Suprapubic skin (tissue), 4 donors: Measurements from ENCODE around the gene MED27. TPM values are rescaled to one million over a fixed set of nuclear protein-coding genes. Genes with fewer than 3 reads are reported as not detected.

Experiments
- DNase-seq, 2 donors: peaks; one replicate each; pipeline ENCODE4 v3.0.0-alpha.2; 2019; ENCODE audit warnings: low spot score in 2 of 2
- H3K27ac ChIP-seq: fragments of 200-600 bp; sonication (generic); one replicate; pipeline ENCODE4 v1.5.1; 2019
- H3K27me3 ChIP-seq: fragments of 200-600 bp; sonication (generic); one replicate; pipeline ENCODE4 v1.5.1; 2019
- H3K36me3 ChIP-seq: fragments of 200-600 bp; sonication (generic); one replicate; pipeline ENCODE4 v1.5.1; 2019
- H3K4me1 ChIP-seq: fragments of 200-600 bp; sonication (generic); one replicate; pipeline ENCODE4 v1.5.1; 2019
- H3K4me3 ChIP-seq: fragments of 200-600 bp; sonication (generic); one replicate; pipeline ENCODE4 v1.5.1; 2019; ENCODE audit warnings: mild to moderate bottlenecking
- H3K9me3 ChIP-seq: fragments of 200-600 bp; sonication (generic); one replicate; pipeline ENCODE4 v1.5.1; 2019
- EP300 ChIP-seq: sonication (generic); formaldehyde crosslinking; IDR thresholded peaks from one replicate; pipeline ENCODE4 v1.6.1; 2017; ENCODE audit warnings: antibody characterized with exemption
- POLR2A ChIP-seq, 2 donors: fragments of 450-650 bp; IDR thresholded peaks; one replicate each; pipeline ENCODE4 v1.6.1; 2017; ENCODE audit warnings: antibody characterized with exemption in 2 of 2, mild to moderate bottlenecking in 2 of 2, moderate library complexity in 2 of 2
- POLR2AphosphoS5 ChIP-seq, 3 donors: sonication (generic); formaldehyde crosslinking; IDR thresholded peaks; one replicate each; pipeline ENCODE4 v1.6.1; 2017; ENCODE audit warnings: antibody characterized with exemption in 3 of 3
- WGBS: methylation state at CpG from one replicate; pipeline ENCODE4 v1.1.5; 2018; 5-methylcytosine and 5-hydroxymethylcytosine counted together
- total RNA-seq, 4 donors: library from RNA; depleted of rRNA; stranded (reverse); fragments of >200 nt; gene quantifications; one replicate each; pipeline ENCODE4 v1.1.0, GENCODE V29; 2016
- TF ChIP-seq, protein P1 (sequence below), 2 donors: fragments of 200-600 bp in 1 of 2; fragments of 450-650 bp in 1 of 2; sonication (generic) in 1 of 2; IDR thresholded peaks; one replicate each; pipeline ENCODE4 v1.5.1; 2016 to 2019; ENCODE audit warnings: antibody characterized with exemption in 2 of 2, mild to moderate bottlenecking in 1 of 2, moderate library complexity in 1 of 2

The MED27 gene
- total RNA-seq, 4 donors from 2014 or later = 12.6 to 20.3 (median 16.0) TPM

DNA sequence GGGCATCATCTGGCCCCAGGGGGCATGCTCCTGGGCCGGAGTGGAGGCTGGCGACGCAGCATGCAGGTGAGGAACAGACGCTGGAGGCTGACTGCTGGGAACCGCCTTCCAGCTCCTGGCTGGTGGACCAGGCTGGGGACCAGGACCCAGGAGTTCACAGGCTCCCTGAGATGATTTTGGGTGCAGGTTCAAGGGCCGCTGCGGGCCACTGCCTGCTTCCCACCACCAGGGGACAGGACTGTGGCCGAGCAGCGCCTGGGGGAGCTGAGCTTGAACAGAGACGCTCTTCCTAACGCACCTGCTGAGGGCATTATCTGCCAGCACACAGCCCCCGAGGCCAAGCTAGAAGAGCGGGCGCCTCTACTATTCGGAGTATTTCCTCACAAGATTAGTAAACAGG lies 207.7 kb downstream of the MED27 start:
- WGBS = 94% methylated on average over 15 of the region's 15 CpGs
- Histone ChIP-seq H3K36me3 (peaks cover 4% of the 10 kb centered on the region), H3K4me1 (no peaks in the 10 kb centered on the region), H3K9me3 (no peaks in the 10 kb centered on the region), H3K27ac (no peak overlapping the region), H3K27me3 (no peaks in the 10 kb centered on the region), H3K4me3 (no peak overlapping the region)
- TF ChIP-seq, protein P1, sequence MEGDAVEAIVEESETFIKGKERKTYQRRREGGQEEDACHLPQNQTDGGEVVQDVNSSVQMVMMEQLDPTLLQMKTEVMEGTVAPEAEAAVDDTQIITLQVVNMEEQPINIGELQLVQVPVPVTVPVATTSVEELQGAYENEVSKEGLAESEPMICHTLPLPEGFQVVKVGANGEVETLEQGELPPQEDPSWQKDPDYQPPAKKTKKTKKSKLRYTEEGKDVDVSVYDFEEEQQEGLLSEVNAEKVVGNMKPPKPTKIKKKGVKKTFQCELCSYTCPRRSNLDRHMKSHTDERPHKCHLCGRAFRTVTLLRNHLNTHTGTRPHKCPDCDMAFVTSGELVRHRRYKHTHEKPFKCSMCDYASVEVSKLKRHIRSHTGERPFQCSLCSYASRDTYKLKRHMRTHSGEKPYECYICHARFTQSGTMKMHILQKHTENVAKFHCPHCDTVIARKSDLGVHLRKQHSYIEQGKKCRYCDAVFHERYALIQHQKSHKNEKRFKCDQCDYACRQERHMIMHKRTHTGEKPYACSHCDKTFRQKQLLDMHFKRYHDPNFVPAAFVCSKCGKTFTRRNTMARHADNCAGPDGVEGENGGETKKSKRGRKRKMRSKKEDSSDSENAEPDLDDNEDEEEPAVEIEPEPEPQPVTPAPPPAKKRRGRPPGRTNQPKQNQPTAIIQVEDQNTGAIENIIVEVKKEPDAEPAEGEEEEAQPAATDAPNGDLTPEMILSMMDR (IDR thresholded peaks at IDR 0.05) = no peak
- TF ChIP-seq POLR2A (IDR thresholded peaks at IDR 0.05) (no peak), POLR2AphosphoS5 (IDR thresholded peaks at IDR 0.05) (no peak), EP300 (no peak)
- no peak for DNase-seq

DNA sequence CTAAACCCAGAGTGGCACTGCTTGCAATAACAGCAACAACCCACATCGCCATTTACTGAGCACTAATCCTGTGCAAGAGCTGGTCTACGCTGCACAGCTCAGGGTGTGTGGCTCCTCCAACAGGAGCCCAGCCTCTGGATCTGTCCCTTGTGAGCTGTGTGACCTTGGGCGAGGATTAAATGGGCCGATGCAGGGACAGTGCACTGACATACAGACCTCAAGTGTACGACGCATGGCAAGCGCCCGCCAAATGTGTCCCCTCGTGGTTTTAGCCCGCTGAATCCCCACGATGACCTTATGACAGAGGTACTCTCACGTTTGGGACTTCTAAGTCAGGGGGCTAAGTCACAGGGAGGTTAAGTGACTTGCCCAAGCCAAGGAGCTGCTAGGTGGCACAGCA lies 209.5 kb downstream of the MED27 start:
- Histone ChIP-seq H3K4me3 (no peak overlapping the region), H3K9me3 (no peaks in the 10 kb centered on the region), H3K4me1 (no peaks in the 10 kb centered on the region), H3K36me3 (peaks cover 4% of the 10 kb centered on the region), H3K27ac (no peak overlapping the region), H3K27me3 (no peaks in the 10 kb centered on the region)
- 96% methylated on average over 8 of the region's 12 CpGs for WGBS
- DNase-seq = no peak
- TF ChIP-seq POLR2A (IDR thresholded peaks at IDR 0.05) (no peak), EP300 (no peak), POLR2AphosphoS5 (IDR thresholded peaks at IDR 0.05) (no peak)
- TF ChIP-seq, protein P1 (IDR thresholded peaks at IDR 0.05) = no peak

DNA sequence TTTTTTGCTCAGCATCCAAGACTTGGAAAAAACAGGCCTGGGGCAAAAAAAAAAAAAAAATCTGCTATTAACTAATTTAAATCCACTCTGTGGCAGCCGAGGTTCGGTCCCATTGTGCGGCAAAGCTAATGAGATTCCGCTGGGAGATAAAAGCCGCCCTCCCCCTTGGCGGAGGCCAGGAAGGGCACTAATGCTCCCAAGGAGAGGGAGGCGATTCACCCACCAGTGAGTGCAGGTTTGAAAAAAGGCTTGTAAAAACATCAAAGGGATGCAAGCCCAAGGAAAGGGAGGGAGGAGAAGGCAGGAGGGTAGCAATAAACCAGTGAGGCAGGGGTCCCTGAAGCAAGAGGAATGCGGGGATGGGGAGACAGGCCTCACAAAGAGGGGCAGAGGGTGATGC lies 210.3 kb downstream of the MED27 start:
- no peak for DNase-seq
- Histone ChIP-seq H3K4me3 (no peak overlapping the region), H3K36me3 (peaks cover 4% of the 10 kb centered on the region), H3K27me3 (no peaks in the 10 kb centered on the region), H3K9me3 (no peaks in the 10 kb centered on the region), H3K4me1 (no peaks in the 10 kb centered on the region), H3K27ac (no peak overlapping the region)
- TF ChIP-seq EP300 (no peak), POLR2AphosphoS5 (IDR thresholded peaks at IDR 0.05) (no peak), POLR2A (IDR thresholded peaks at IDR 0.05) (no peak)
- TF ChIP-seq, protein P1 (IDR thresholded peaks at IDR 0.05) = no peak
- 76% methylated on average over 8 of the region's 8 CpGs for WGBS

DNA sequence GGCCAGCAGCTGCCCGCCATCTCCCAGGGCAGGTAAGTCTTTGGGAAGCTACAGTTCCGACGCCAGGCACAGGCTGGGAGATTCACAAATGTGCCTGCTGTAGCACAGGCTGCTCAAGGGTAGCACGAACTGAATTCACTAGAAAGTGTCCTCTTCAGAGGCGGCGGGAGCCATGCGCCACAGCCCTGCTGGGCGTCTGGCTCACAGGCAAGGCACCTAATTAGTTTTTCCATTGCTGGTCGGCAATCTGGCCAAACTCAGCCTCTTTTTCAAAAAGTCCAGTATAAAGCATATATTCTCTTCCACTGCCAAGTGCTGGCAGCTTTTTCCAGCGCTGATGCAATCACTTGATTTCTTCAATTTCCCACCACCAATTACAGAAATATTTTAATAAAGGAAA lies 210.9 kb downstream of the MED27 start:
- TF ChIP-seq, protein P1 (IDR thresholded peaks at IDR 0.05) = no peak
- TF ChIP-seq EP300 (no peak), POLR2AphosphoS5 (IDR thresholded peaks at IDR 0.05) (no peak), POLR2A (IDR thresholded peaks at IDR 0.05) (no peak)
- H3K9me3 ChIP-seq = no peaks in the 10 kb centered on the region
- peaks cover 2% of the 10 kb centered on the region for H3K36me3 ChIP-seq
- no peaks in the 10 kb centered on the region for H3K27me3 ChIP-seq
- H3K4me1 ChIP-seq = no peaks in the 10 kb centered on the region
- no peak for DNase-seq
- no peak overlapping the region for H3K4me3 ChIP-seq
- H3K27ac ChIP-seq = no peak overlapping the region
- 66% methylated on average over 10 of the region's 10 CpGs for WGBS

DNA sequence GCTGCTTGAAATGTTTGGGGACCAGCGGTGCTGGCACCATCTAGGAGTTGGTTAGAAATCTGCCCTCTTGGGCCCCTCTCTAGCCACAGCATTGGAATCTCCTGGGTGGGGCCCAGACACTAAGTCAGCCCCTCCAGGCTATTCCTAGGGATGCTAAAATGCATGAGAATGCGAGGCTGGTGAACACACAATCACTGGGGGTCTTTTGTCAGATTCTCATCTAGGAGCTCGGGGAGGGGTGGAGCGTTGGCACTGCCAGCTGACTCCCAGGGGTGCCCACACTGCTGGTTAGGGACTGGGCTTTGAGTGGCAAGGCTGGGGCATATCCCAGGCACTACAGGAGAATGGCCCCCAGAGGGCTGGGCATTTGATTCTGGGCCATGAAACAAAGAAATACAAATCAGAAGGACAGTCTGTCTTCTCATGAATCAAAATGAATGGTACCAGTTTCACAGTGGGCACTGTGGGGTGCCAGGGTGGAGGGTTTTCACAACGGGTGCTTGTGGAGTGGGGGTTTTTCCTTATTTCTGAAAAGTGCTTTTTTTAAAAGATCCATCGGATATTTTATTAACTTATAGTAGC lies 212.0 kb downstream of the MED27 start:
- Histone ChIP-seq H3K4me3 (no peak overlapping the region), H3K27ac (no peak overlapping the region), H3K27me3 (no peaks in the 10 kb centered on the region), H3K9me3 (no peaks in the 10 kb centered on the region), H3K4me1 (no peaks in the 10 kb centered on the region), H3K36me3 (peaks cover 4% of the 10 kb centered on the region)
- 97% methylated on average over 5 of the region's 6 CpGs for WGBS
- no peak for DNase-seq
- no peak for TF ChIP-seq POLR2AphosphoS5 (IDR thresholded peaks at IDR 0.05)
- TF ChIP-seq POLR2A (IDR thresholded peaks at IDR 0.05) = no peak
- TF ChIP-seq EP300 = no peak
- TF ChIP-seq, protein P1 (IDR thresholded peaks at IDR 0.05) = no peak
